HG02943 (cell line): ENCODE data around the gene F2R.
"Not testable (repeated sequence)": the region's sequence is repeated elsewhere in the genome, so short reads cannot be mapped to it uniquely, and the experiment has no call there.

Experiments
- ATAC-seq: cut with Tn5 transposase; IDR thresholded peaks from one replicate; pipeline ENCODE4 v1.9.1; 2021; ENCODE audit warnings: mild to moderate bottlenecking, low read depth, moderate library complexity; ENCODE audit not compliant: unreplicated experiment

Gene F2R

DNA sequence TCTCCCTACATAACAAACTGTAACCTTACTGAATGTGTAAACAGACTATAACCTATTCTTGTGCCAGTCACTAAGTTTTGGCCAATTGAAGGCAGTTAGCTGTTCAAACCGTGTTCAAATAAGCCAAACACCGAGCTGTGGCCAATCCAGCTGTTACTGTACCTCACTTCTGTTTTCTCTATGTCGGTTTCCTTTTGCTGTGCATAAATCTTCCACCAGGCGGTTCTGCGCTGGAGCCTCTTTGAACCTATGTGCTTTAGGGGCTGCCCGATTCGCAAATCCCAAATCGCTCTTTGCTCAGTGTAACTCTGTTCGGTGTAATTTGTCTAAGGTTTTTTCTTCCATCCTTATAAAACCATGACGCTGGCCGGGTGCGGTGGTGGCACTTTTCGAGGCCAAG, 31.8 kb downstream of the F2R start:
- ATAC-seq = no peak

DNA sequence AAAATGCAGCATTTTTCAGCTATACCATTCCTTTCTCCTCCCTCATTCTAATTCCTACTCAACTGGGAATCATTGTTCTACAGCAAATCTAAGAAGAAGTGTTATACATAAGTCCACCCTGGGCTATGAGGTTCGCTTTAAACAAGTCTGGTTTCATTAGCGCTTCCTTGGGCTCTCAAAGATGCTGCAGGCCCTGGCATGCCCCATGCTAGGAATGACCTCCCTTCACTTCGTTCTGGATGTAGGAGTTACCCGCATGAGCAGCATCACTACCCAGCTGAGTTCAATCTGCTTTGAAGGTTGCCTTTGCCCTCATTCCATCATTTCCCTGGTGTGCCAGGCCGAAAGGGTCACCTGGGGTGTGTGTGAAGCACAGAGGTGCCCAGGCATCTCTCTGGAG, 35.4 kb downstream of the F2R start:
- no peak for ATAC-seq

DNA sequence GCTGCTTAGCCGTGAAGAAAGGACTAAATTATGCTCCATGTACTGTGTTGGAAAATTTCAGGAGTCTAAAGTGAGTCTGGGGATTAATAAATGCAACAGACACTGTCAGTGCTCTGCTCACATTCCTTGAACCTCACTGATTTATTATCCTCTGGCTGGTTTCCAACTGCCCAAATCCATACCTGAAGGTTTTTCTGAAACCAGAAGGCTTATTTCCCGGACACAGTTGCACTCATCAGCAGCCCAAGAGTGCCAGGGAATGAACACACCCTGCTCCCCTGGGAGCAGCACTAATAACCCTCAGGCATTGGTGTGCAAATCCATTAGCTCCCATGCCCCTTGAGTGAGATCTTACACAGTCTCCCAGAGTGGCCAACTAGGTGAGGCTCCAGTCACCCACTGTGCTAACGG, 38.7 kb downstream of the F2R start:
- ATAC-seq = no peak

DNA sequence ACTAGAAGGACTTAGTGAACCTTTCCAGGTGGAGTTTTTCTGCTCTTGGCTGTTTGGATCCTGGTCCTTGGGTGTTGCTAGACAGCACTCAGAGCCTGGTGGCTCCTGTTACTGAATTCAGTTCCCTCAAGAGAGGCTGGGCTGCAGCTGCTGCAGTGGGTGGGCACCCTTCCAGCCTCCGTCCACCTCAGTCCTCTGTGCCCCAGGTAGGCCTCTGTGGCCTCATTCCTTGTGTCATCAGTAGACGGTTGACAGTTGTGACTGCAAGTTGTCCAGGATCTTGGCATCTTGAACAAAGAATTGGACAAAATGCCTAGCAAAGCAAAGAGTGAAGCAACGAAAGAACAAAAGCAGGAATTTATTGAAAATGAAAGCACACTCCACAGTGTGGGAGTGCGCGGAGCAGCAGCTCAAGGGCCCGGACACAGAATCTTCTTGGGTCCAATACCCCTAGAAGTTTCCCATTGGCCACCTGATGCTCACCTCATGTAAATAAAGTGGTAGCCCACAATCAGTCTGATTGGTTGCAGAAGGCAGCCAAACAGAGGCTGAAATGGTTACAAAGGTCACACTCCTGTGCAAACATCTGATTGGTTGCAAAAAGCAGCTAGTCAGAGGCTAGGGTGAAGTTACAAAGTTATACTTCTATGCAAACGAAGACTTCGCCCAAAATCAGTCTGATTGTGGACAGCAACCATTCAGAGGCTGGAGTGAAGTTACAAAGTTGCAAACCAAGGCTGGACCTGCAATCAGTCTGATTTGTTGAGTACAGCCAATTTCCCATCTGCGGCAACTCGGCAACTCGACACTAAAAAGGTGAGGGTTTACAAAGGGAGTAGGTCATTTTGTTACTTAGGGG, 40.1 kb downstream of the F2R start:
- no peak for ATAC-seq

DNA sequence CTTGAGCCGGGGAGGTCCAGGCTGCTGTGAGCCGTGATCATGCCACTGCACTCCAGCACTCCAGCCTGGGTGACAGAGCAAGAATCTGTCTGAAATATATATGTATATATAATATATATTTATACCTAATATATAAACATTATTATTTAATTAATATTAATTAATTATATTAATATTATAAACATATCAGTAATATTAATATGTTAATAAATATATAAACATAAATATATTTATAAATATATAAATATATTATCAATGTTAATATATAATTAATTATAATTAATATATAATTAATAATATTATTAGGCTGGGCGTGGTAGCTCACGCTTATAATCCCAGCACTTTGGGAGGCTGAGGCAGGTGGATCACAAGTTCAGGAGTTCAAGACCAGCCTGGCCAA, 41.1 kb downstream of the F2R start:
- ATAC-seq = no peak

DNA sequence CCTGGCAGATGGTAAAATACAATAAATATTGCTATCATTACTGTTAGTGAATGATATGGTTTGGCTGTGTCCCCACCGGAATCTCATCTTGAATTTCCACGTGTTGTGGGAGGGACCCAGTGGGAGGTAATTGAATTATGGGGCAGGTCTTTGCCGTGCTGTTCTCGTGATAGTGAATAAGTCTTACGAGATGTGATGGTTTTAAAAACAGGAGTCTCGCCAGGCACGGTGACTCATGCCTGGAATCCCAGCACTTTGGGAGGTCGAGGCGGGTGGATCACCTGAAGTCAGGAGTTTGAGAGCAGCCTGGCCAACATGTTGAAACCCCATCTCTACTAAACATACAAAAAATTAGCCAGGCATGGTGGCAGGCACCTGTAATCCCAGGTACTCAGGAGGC, 45.2 kb downstream of the F2R start:
- not testable (repeated sequence) for ATAC-seq

DNA sequence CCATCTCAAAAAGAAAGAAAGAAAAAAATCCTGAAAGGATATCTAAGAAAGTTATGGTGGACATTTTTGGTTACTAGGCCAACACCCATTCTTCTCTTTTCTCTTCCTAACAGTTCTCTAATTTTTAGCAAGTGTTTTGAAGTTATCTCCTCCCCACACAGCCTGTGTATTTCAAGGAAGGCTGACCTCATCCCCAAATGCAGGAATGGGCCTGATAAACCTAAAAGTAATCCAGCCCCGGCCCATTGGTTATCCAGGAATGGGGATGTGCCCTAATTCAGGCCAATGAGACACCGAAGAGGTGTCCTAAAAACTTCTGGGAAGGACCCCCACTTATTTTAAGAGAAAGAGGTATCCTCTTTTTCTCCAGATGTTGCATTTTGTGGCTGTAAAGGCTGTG, 46.6 kb downstream of the F2R start:
- no peak for ATAC-seq

DNA sequence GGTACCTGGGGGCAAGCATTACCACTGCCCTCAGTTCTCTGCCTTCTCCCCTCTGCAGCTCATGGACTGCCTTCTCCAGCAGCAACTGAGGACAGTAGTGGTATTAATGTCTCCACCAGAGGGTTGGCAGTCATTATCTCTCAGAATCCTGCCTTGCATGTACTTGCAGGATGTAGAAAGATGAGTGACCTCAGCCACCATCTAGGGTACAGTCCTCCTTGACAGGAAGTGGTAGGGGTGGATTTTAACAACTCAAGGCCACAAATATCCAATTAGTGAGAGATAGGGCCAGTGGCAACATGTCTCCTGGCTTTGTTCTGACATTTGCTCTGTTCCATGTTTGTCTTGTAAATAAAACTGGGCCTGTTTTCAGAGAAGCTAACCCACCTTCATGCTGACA, 47.2 kb downstream of the F2R start:
- no peak for ATAC-seq

DNA sequence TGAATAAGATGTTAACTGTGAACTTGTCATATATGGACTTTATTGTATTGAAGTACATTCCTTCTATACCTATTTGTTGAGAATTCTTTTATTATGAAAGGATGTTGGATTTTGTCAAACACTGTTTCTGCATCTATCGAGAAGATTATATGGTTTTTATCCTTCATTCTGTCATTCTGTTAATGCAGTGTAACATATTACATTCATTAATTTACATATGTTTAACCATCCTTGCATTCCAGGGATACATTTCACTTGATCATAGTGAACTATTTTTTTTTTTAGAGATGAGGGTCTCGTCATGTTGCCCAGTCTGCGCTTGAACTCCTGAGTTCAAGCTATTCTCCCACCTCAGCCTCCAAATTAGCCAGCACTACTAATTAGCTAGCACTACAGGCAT, 48.4 kb downstream of the F2R start:
- ATAC-seq = no peak

DNA sequence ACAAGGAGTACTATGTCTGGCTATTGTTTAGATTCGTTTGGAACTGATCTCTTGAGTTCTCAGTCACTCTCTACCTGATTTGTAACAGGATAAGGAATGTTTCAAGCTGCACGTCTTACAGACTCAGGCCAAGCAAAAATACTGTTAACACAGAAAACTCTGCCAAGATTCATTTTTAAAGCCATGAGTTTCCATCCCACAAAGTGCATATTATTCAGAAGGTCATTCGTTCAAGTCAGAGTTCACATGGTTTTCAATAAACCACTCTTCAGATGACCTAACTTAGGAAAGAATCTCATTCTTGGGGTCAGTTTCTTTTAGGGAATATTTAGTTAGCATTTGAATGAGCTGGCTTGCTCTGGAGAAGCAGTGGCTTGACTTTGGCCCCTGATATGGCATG, 49.3 kb downstream of the F2R start:
- ATAC-seq = no peak

DNA sequence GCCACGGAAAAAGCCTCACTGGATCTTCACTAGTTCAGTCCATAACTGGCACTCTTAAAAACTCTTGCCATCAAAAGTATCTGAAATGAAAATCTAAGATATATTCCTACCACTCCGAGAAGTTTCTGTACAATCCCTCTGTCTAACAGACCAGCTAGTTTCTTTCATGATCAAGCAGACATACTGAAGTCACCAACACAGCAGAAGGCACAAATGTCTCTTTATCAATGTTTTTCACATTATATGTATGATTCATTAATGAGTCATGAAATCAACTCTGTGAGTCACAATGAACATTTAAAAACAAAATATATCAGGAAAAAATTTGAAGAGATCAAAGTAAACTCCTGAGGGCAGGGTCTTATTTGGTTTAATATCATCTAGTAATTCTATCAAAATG, 50.8 kb downstream of the F2R start:
- no peak for ATAC-seq

DNA sequence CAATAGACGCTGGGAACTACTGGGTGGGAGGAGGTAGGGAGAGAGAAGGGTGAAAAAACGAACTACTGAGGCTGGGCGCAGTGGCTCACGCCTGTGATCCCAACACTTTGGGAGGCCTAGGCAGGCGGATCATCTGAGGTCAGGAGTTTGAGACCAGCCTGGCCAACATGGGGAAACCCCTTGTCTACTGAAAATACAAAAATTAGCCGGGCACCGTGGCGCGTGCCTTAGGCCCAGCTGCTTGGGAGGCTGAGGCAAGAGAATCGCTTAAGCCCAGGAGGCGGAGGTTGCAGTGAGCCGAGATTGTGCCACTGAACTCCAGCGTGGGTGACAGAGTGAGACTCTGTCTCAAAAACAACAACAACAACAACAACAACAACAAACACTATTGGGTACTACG, 55.1 kb downstream of the F2R start:
- not testable (repeated sequence) for ATAC-seq

DNA sequence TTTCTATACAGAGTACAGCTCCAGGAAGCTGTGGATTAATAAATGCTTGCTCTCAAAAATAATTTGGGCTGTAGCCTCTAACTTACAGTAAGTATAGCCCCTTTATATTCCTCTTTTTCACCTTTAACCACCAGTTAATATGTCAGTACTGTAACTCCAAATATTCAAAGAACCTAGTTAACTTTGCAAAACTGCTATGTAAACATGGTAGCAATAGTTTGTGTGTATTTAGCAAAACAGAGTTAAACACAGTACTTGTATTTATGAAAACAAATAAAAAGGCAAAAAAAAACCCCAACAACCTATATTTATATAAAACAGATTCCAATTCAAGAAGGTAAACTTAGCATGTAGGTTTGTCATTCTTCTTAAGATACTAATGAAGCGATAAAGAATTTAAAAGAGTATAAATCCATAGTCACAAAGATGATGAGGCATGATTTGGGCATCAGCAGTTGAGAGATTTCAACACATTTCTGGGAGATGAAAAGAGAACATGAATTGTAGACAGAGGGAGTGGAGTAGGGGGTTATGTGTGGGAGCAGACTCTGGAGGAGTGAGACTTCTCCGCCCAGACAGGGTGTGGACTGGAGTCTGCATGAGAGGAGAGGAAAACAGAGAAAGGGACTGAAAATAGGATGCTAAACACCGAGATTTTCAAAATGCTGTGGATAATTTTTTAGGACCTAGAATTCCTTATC, 55.9 kb downstream of the F2R start:
- ATAC-seq = no peak

DNA sequence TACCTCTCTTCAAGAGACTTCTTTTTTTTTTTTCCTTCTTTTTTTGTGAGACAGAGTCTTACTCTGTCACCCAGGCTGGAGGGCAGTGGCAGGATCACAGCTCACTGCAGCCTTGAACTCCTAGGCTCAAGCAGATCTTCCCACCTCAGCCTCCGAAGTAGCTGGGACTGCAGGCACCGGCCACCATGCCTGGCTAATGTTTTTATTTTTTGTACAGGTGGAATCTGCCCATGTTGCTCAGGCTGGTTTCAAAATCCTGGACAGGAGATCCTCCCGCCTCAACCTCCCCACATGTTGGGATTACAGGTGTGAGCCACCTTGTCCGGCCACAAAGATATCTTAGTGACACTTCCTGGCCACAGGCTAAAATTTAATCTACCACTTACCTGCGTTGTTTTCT, 60.0 kb downstream of the F2R start:
- no peak for ATAC-seq

DNA sequence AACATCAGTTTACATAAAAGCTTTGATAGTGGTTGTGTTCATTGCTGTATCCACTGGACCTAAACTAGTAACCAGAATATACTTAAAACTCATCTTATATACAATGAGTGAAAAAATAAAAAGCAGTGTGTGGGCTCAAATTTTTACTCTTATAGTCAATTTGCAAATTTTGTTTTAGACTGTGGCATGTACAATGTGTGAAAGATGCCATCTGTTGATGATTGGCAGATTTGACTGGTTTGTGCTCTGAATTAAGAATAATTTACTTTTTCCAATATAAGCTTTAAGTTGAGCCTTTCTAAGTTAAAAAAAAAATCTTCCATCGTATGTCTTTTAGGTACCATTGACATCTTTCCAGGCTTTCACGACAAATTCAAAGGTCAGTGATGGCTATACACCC, 60.5 kb downstream of the F2R start:
- no peak for ATAC-seq

DNA sequence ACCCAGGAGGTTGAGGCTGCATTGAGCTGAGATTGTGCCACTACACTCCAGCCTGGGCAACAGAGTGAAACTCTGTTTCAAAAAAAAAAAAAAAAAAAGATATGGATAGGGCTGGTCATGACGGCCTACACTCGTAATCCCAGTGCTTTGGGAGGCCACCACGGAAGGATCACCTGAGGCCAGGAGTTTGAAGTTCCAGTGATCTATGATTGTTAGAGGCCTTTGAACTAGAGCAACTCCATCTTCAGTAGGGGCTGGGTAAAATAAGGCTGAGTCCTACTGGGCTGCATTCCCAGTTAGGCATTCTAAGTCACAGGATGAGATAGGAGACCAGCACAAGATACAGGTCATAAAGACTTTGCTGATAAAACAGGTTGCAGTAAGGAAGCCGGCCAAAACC, 64.7 kb downstream of the F2R start:
- ATAC-seq = not testable (repeated sequence)

DNA sequence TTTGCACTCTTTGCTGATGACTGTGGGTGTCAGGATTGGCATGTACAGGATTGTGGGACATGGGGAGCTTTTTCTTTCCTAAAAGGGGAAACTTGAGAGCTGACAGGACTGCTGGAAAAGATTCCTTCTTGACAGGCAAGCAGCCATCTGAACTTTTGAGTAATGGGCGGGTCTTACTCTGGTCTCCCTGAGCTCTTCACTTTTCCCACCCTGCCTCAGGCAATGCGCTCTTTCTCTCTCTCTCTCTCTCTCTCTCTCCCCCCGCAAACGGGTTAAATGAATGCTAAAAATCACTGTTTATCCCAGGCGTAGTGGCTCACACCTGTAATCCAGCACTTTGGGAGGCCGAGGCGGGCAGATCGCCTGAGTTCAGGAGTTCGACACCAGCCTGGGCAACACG, 65.8 kb downstream of the F2R start:
- no peak for ATAC-seq

DNA sequence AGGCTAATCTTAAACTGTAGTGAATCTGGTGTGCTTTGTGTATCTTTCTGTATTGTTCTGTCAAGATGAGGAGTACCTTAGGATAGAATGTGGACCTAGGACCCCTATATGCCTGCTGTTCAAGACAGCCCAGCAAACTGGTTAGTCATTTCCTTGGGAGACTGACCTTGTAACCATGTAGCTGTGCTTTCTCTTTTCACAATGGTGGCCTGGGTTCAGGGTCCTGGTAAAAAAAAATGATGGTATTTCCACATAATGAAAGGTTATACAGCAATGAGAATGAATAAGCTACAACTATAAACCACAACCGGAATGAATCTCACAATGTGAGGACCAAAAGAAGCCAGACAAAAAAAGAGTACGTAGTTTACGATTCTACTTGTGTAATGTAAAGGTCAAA, 66.5 kb downstream of the F2R start:
- ATAC-seq = no peak
